ENCODE measurements around the gene WNK2.
A peak's percentile ranks its signal among the peaks of the same experiment; 100 is the strongest.

Gene WNK2

GRCh38 chr9:93218671-93219420 is 34.9 kb downstream of the WNK2 start:
- peaks cover 33 to 34% of the 10 kb centered on the region in 2 donors for H3K4me1 ChIP-seq (ENCODE audit: control insufficient read depth in 1 of 2, insufficient read depth in 2 of 2, low read length in 2 of 2)
- no peaks in the 10 kb centered on the region for H3K9me3 ChIP-seq (ENCODE audit: control insufficient read depth in 1 of 2, low read length in 2 of 2)
- H3K27me3 ChIP-seq (ENCODE audit: control insufficient read depth in 1 of 2, insufficient read depth in 2 of 2, low read length in 2 of 2) = no peaks in the 10 kb centered on the region
- H3K36me3 ChIP-seq (ENCODE audit: control insufficient read depth in 1 of 2, insufficient read depth in 2 of 2, low read length in 2 of 2) = no peaks in the 10 kb centered on the region
- H3K4me3 ChIP-seq (ENCODE audit: low read depth in 1 of 2, low read length in 2 of 2) = no peak overlapping the region
- H3K27ac ChIP-seq (ENCODE audit: low read depth, low read length) = no peak overlapping the region
- no peak overlapping the region for H3K9ac ChIP-seq (ENCODE audit: low read depth in 1 of 2, low read length in 2 of 2)

- H3K9ac ChIP-seq (ENCODE audit: low read depth in 1 of 2, low read length in 2 of 2) = no peak overlapping the region
- H3K4me1 ChIP-seq (ENCODE audit: control insufficient read depth in 1 of 2, insufficient read depth in 2 of 2, low read length in 2 of 2) = peaks cover 42 to 43% of the 10 kb centered on the region in 2 donors
- no peak overlapping the region for H3K27ac ChIP-seq (ENCODE audit: low read depth, low read length)
- H3K4me3 ChIP-seq (ENCODE audit: low read depth in 1 of 2, low read length in 2 of 2) = no peak overlapping the region
- H3K27me3 ChIP-seq (ENCODE audit: control insufficient read depth in 1 of 2, insufficient read depth in 2 of 2, low read length in 2 of 2) = no peaks in the 10 kb centered on the region
- H3K36me3 ChIP-seq (ENCODE audit: control insufficient read depth in 1 of 2, insufficient read depth in 2 of 2, low read length in 2 of 2) = no peaks in the 10 kb centered on the region
- H3K9me3 ChIP-seq (ENCODE audit: control insufficient read depth in 1 of 2, low read length in 2 of 2) = no peaks in the 10 kb centered on the region
Observed at GRCh38 chr9:93219692-93220091, 35.8 kb downstream of the WNK2 start.

GRCh38 chr9:93220627-93221026 is 36.7 kb downstream of the WNK2 start:
- Histone ChIP-seq H3K4me3 (ENCODE audit: low read depth in 1 of 2, low read length in 2 of 2) (no peak overlapping the region), H3K27ac (ENCODE audit: low read depth, low read length) (no peak overlapping the region), H3K4me1 (ENCODE audit: control insufficient read depth in 1 of 2, insufficient read depth in 2 of 2, low read length in 2 of 2) (peaks cover 49 to 51% of the 10 kb centered on the region in 2 donors), H3K36me3 (ENCODE audit: control insufficient read depth in 1 of 2, insufficient read depth in 2 of 2, low read length in 2 of 2) (no peaks in the 10 kb centered on the region), H3K9me3 (ENCODE audit: control insufficient read depth in 1 of 2, low read length in 2 of 2) (no peaks in the 10 kb centered on the region), H3K9ac (ENCODE audit: low read depth in 1 of 2, low read length in 2 of 2) (no peak overlapping the region), H3K27me3 (ENCODE audit: control insufficient read depth in 1 of 2, insufficient read depth in 2 of 2, low read length in 2 of 2) (no peaks in the 10 kb centered on the region)

GRCh38 chr9:93221044-93221443 is 37.1 kb downstream of the WNK2 start:
- no peak overlapping the region for H3K27ac ChIP-seq (ENCODE audit: low read depth, low read length)
- peaks cover 53 to 55% of the 10 kb centered on the region in 2 donors for H3K4me1 ChIP-seq (ENCODE audit: control insufficient read depth in 1 of 2, insufficient read depth in 2 of 2, low read length in 2 of 2)

GRCh38 chr9:93222890-93223259 is 38.9 kb downstream of the WNK2 start:
- H3K27ac ChIP-seq (ENCODE audit: low read depth, low read length) = no peak overlapping the region
- no peaks in the 10 kb centered on the region for H3K36me3 ChIP-seq (ENCODE audit: control insufficient read depth in 1 of 2, insufficient read depth in 2 of 2, low read length in 2 of 2)
- peaks cover 56 to 57% of the 10 kb centered on the region in 2 donors for H3K4me1 ChIP-seq (ENCODE audit: control insufficient read depth in 1 of 2, insufficient read depth in 2 of 2, low read length in 2 of 2)
- no peaks in the 10 kb centered on the region for H3K27me3 ChIP-seq (ENCODE audit: control insufficient read depth in 1 of 2, insufficient read depth in 2 of 2, low read length in 2 of 2)
- H3K9me3 ChIP-seq (ENCODE audit: control insufficient read depth in 1 of 2, low read length in 2 of 2) = no peaks in the 10 kb centered on the region
- H3K4me3 ChIP-seq (ENCODE audit: low read depth in 1 of 2, low read length in 2 of 2) = no peak overlapping the region
- H3K9ac ChIP-seq (ENCODE audit: low read depth in 1 of 2, low read length in 2 of 2) = peak overlapping the region in 1 of 2 donors; percentile 54

More at GRCh38 chr9:93221044-93221443, 37.1 kb downstream of the WNK2 start:
- H3K9me3 ChIP-seq (ENCODE audit: control insufficient read depth in 1 of 2, low read length in 2 of 2) = no peaks in the 10 kb centered on the region
- no peak overlapping the region for H3K4me3 ChIP-seq (ENCODE audit: low read depth in 1 of 2, low read length in 2 of 2)
- H3K36me3 ChIP-seq (ENCODE audit: control insufficient read depth in 1 of 2, insufficient read depth in 2 of 2, low read length in 2 of 2) = no peaks in the 10 kb centered on the region
- H3K9ac ChIP-seq (ENCODE audit: low read depth in 1 of 2, low read length in 2 of 2) = no peak overlapping the region
- H3K27me3 ChIP-seq (ENCODE audit: control insufficient read depth in 1 of 2, insufficient read depth in 2 of 2, low read length in 2 of 2) = no peaks in the 10 kb centered on the region

- no peak overlapping the region for H3K27ac ChIP-seq (ENCODE audit: low read depth, low read length)
- H3K36me3 ChIP-seq (ENCODE audit: control insufficient read depth in 1 of 2, insufficient read depth in 2 of 2, low read length in 2 of 2) = no peaks in the 10 kb centered on the region
- no peak overlapping the region for H3K4me3 ChIP-seq (ENCODE audit: low read depth in 1 of 2, low read length in 2 of 2)
- peaks cover 58 to 59% of the 10 kb centered on the region in 2 donors for H3K4me1 ChIP-seq (ENCODE audit: control insufficient read depth in 1 of 2, insufficient read depth in 2 of 2, low read length in 2 of 2)
- H3K9ac ChIP-seq (ENCODE audit: low read depth in 1 of 2, low read length in 2 of 2) = peak overlapping the region in 1 of 2 donors; percentile 54
- no peaks in the 10 kb centered on the region for H3K27me3 ChIP-seq (ENCODE audit: control insufficient read depth in 1 of 2, insufficient read depth in 2 of 2, low read length in 2 of 2)
- no peaks in the 10 kb centered on the region for H3K9me3 ChIP-seq (ENCODE audit: control insufficient read depth in 1 of 2, low read length in 2 of 2)
Observed at GRCh38 chr9:93223260-93224180, 39.6 kb downstream of the WNK2 start.

GRCh38 chr9:93224591-93224990 is 40.7 kb downstream of the WNK2 start:
- Histone ChIP-seq H3K27me3 (ENCODE audit: control insufficient read depth in 1 of 2, insufficient read depth in 2 of 2, low read length in 2 of 2) (no peaks in the 10 kb centered on the region), H3K27ac (ENCODE audit: low read depth, low read length) (no peak overlapping the region), H3K9ac (ENCODE audit: low read depth in 1 of 2, low read length in 2 of 2) (no peak overlapping the region), H3K4me3 (ENCODE audit: low read depth in 1 of 2, low read length in 2 of 2) (no peak overlapping the region), H3K36me3 (ENCODE audit: control insufficient read depth in 1 of 2, insufficient read depth in 2 of 2, low read length in 2 of 2) (no peaks in the 10 kb centered on the region), H3K9me3 (ENCODE audit: control insufficient read depth in 1 of 2, low read length in 2 of 2) (no peaks in the 10 kb centered on the region), H3K4me1 (ENCODE audit: control insufficient read depth in 1 of 2, insufficient read depth in 2 of 2, low read length in 2 of 2) (peaks cover 54 to 59% of the 10 kb centered on the region in 2 donors)

GRCh38 chr9:93225417-93225816 is 41.5 kb downstream of the WNK2 start:
- Histone ChIP-seq H3K9ac (ENCODE audit: low read depth in 1 of 2, low read length in 2 of 2) (peak overlapping the region in 1 of 2 donors; percentile 33), H3K4me1 (ENCODE audit: control insufficient read depth in 1 of 2, insufficient read depth in 2 of 2, low read length in 2 of 2) (peaks cover 58 to 67% of the 10 kb centered on the region in 2 donors), H3K9me3 (ENCODE audit: control insufficient read depth in 1 of 2, low read length in 2 of 2) (no peaks in the 10 kb centered on the region), H3K27ac (ENCODE audit: low read depth, low read length) (no peak overlapping the region), H3K36me3 (ENCODE audit: control insufficient read depth in 1 of 2, insufficient read depth in 2 of 2, low read length in 2 of 2) (no peaks in the 10 kb centered on the region), H3K27me3 (ENCODE audit: control insufficient read depth in 1 of 2, insufficient read depth in 2 of 2, low read length in 2 of 2) (no peaks in the 10 kb centered on the region), H3K4me3 (ENCODE audit: low read depth in 1 of 2, low read length in 2 of 2) (no peak overlapping the region)

- Histone ChIP-seq H3K27me3 (ENCODE audit: control insufficient read depth in 1 of 2, insufficient read depth in 2 of 2, low read length in 2 of 2) (no peaks in the 10 kb centered on the region), H3K4me3 (ENCODE audit: low read depth in 1 of 2, low read length in 2 of 2) (no peak overlapping the region), H3K9ac (ENCODE audit: low read depth in 1 of 2, low read length in 2 of 2) (peak overlapping the region in 1 of 2 donors; percentile 33), H3K9me3 (ENCODE audit: control insufficient read depth in 1 of 2, low read length in 2 of 2) (no peaks in the 10 kb centered on the region), H3K27ac (ENCODE audit: low read depth, low read length) (no peak overlapping the region), H3K4me1 (ENCODE audit: control insufficient read depth in 1 of 2, insufficient read depth in 2 of 2, low read length in 2 of 2) (peaks cover 61 to 71% of the 10 kb centered on the region in 2 donors), H3K36me3 (ENCODE audit: control insufficient read depth in 1 of 2, insufficient read depth in 2 of 2, low read length in 2 of 2) (no peaks in the 10 kb centered on the region)
Observed at GRCh38 chr9:93225892-93226291, 42.0 kb downstream of the WNK2 start.

GRCh38 chr9:93226819-93227218 is 42.9 kb downstream of the WNK2 start:
- Histone ChIP-seq H3K27ac (ENCODE audit: low read depth, low read length) (no peak overlapping the region), H3K4me3 (ENCODE audit: low read depth in 1 of 2, low read length in 2 of 2) (no peak overlapping the region), H3K4me1 (ENCODE audit: control insufficient read depth in 1 of 2, insufficient read depth in 2 of 2, low read length in 2 of 2) (peaks cover 70 to 81% of the 10 kb centered on the region in 2 donors), H3K9ac (ENCODE audit: low read depth in 1 of 2, low read length in 2 of 2) (no peak overlapping the region), H3K27me3 (ENCODE audit: control insufficient read depth in 1 of 2, insufficient read depth in 2 of 2, low read length in 2 of 2) (no peaks in the 10 kb centered on the region), H3K9me3 (ENCODE audit: control insufficient read depth in 1 of 2, low read length in 2 of 2) (no peaks in the 10 kb centered on the region), H3K36me3 (ENCODE audit: control insufficient read depth in 1 of 2, insufficient read depth in 2 of 2, low read length in 2 of 2) (no peaks in the 10 kb centered on the region)
